Gastrocnemius medialis (tissue), 4 donors: ENCODE measurements around the gene TSPAN2.

Experiments
- CTCF ChIP-seq, 5 experiments: fragments of 450-650 bp in 3 of 5; fragments of 200-600 bp in 2 of 5; sonication (generic) in 2 of 5; IDR thresholded peaks in 4 of 5; conservative IDR thresholded peaks in 1 of 5; 1 replicate in 4 of 5; 2 replicates in 1 of 5; pipeline ENCODE4 v1.5.1; 2016 to 2019; ENCODE audit warnings: antibody characterized with exemption in 5 of 5, mild to moderate bottlenecking in 3 of 5, moderate library complexity in 3 of 5
- POLR2A ChIP-seq, 2 donors: fragments of 450-650 bp; IDR thresholded peaks; one replicate each; pipeline ENCODE4 v1.6.1; 2017; ENCODE audit warnings: antibody characterized with exemption in 2 of 2, mild to moderate bottlenecking in 2 of 2, moderate library complexity in 2 of 2

GRCh38 chr1:115051850-115052249, 37.5 kb downstream of the TSPAN2 start:
- TF ChIP-seq POLR2A (IDR thresholded peaks at IDR 0.05) (no peak), CTCF (IDR thresholded peaks at IDR 0.05 in 4 of 5, conservative IDR thresholded peaks at IDR 0.05 in 1 of 5) (no peak)
